A549 (cell line): ENCODE results near the gene MEF2B. TPM values are rescaled to one million over a fixed set of nuclear protein-coding genes. Genes with fewer than 3 reads are reported as not detected.

Experiments used
- ATAC-seq, 2 experiments: fragments of 200-7000 bp in 1 of 2; fragments of >200 bp in 1 of 2; cut with Nextera tagmentation in 1 of 2; cut with Tn5 transposase in 1 of 2; 3 replicates each; pipeline versions ENCODE4 v1.8.0 to v1.9.1; 2018 to 2020; ENCODE audit warnings: mild to moderate bottlenecking in 1 of 2, moderate library complexity in 1 of 2
- CTCF ChIA-PET: fragments of 300-600 bp; sonication (Branson Sonifier 250); formaldehyde crosslinking; extraction: SDS; loops from one replicate; lab custom pipeline; 2021; ENCODE audit warnings: antibody characterized with exemption, inconsistent platforms; lab: Yijun Ruan, JAX
- POLR2A ChIA-PET: fragments of 350-600 bp; formaldehyde crosslinking; extraction: SDS; loops from one replicate; lab custom pipeline; 2021; ENCODE audit warnings: antibody characterized with exemption, inconsistent platforms; lab: Yijun Ruan, JAX
- DNase-seq, 2 experiments: peaks; one replicate each; pipeline versions ENCODE4 v3.0.0 to v3.0.0-alpha.2; 2011 to 2016; ENCODE audit warnings: low read depth in 1 of 2, low spot score in 1 of 2
- FAIRE-seq: peaks from 2 replicates; lab custom pipeline; 2011; peaks lifted over from hg19 to GRCh38; lab: Jason Lieb, UNC
- H3K27ac ChIP-seq, 2 experiments: fragments of >200 bp; sonication (Bioruptor Twin); formaldehyde crosslinking; 3 replicates each; pipeline ENCODE4 v1.5.1; 2016 to 2017
- H3K4me1 ChIP-seq: fragments of >200 bp; sonication (Bioruptor Twin); formaldehyde crosslinking; 3 replicates; pipeline ENCODE4 v1.6.1; 2016
- H3K4me2 ChIP-seq: fragments of >200 bp; sonication (Bioruptor Twin); formaldehyde crosslinking; 3 replicates; pipeline ENCODE4 v1.6.1; 2016
- H3K4me3 ChIP-seq: fragments of >200 bp; sonication (Bioruptor Twin); formaldehyde crosslinking; 3 replicates; pipeline ENCODE4 v1.5.1; 2016
- H3K9me3 ChIP-seq: fragments of >200 bp; sonication (Bioruptor Twin); formaldehyde crosslinking; 3 replicates; pipeline ENCODE4 v1.6.1; 2016
- ATOH8 ChIP-seq: fragments of 250-450 bp; sonication (Bioruptor Pico); IDR thresholded peaks from 2 replicates; pipeline ENCODE4 v1.5.0; 2020; ENCODE audit warnings: low read depth, mild to moderate bottlenecking, moderate library complexity
- BHLHE40 ChIP-seq: IDR thresholded peaks from 2 replicates; pipeline ENCODE4 v1.6.1; 2012; ENCODE audit warnings: low read depth, low read length, inconsistent platforms
- CBX2 ChIP-seq: fragments of 200-600 bp; sonication (generic); IDR thresholded peaks from 2 replicates; pipeline ENCODE4 v1.6.1; 2016; ENCODE audit warnings: low read depth, mild to moderate bottlenecking, borderline replicate concordance
- CBX8 ChIP-seq: fragments of 200-600 bp; sonication (generic); IDR thresholded peaks from 2 replicates; pipeline ENCODE4 v1.6.1; 2016
- CEBPB ChIP-seq, 2 experiments: fragments of >200 bp in 1 of 2; sonication (Bioruptor Twin) in 1 of 2; formaldehyde crosslinking in 1 of 2; IDR thresholded peaks; 2 replicates each; pipeline ENCODE4 v1.6.1; 2012 to 2016
- CHD2 ChIP-seq: fragments of 150-350 bp; IDR thresholded peaks from 2 replicates; pipeline ENCODE4 v1.6.1; 2014; ENCODE audit warnings: low read length; ENCODE audit not compliant: partially characterized antibody
- EHMT2 ChIP-seq: fragments of 200-600 bp; sonication (generic); IDR thresholded peaks from 2 replicates; pipeline ENCODE4 v1.6.1; 2016; ENCODE audit warnings: antibody characterized with exemption, low read depth, mild to moderate bottlenecking, moderate library complexity
- FOSL2 ChIP-seq, 2 experiments: fragments of 450-650 bp in 1 of 2; fragments of >200 bp in 1 of 2; sonication (Bioruptor Twin) in 1 of 2; formaldehyde crosslinking; IDR thresholded peaks; 2 replicates each; pipeline versions ENCODE4 v1.5.0 to v1.6.1; 2016 to 2020; ENCODE audit warnings: mild to moderate bottlenecking in 1 of 2, moderate library complexity in 1 of 2
- HEYL ChIP-seq: fragments of 250-450 bp; sonication (Bioruptor Pico); IDR thresholded peaks from 2 replicates; pipeline ENCODE4 v1.8.0; 2021; ENCODE audit warnings: mild to moderate bottlenecking, moderate library complexity
- HOXB13 ChIP-seq: fragments of 250-450 bp; sonication (Bioruptor Pico); IDR thresholded peaks from 2 replicates; pipeline ENCODE4 v1.5.0; 2020; ENCODE audit warnings: low read depth, mild to moderate bottlenecking, moderate library complexity
- HOXB5 ChIP-seq: fragments of 250-450 bp; sonication (Bioruptor Pico); IDR thresholded peaks from 2 replicates; pipeline ENCODE4 v1.5.0; 2020; ENCODE audit warnings: mild to moderate bottlenecking, moderate library complexity
- MAFK ChIP-seq: fragments of 450-650 bp; IDR thresholded peaks from 2 replicates; pipeline ENCODE4 v1.6.1; 2014; ENCODE audit not compliant: partially characterized antibody
- MYC ChIP-seq: IDR thresholded peaks from 2 replicates; pipeline ENCODE4 v1.6.1; 2012; ENCODE audit warnings: mild to moderate bottlenecking, inconsistent platforms, low read length, improper control_type of control experiment, borderline replicate concordance
- PBX3 ChIP-seq: IDR thresholded peaks from 2 replicates; pipeline ENCODE4 v1.6.1; 2012
- PHF8 ChIP-seq: fragments of 200-600 bp; sonication (generic); IDR thresholded peaks from 2 replicates; pipeline ENCODE4 v1.6.1; 2016; ENCODE audit warnings: low read depth, mild to moderate bottlenecking, antibody characterized with exemption, moderate library complexity, borderline replicate concordance
- REST ChIP-seq: fragments of 200-600 bp; sonication (generic); IDR thresholded peaks from 2 replicates; pipeline ENCODE4 v1.6.1; 2016; ENCODE audit warnings: antibody characterized with exemption, mild to moderate bottlenecking, moderate library complexity
- RNF2 ChIP-seq: fragments of 200-600 bp; sonication (generic); IDR thresholded peaks from 2 replicates; pipeline ENCODE4 v1.6.1; 2016; ENCODE audit warnings: low read depth, mild to moderate bottlenecking, antibody characterized with exemption, moderate library complexity, borderline replicate concordance
- SMC3 ChIP-seq: fragments of >200 bp; sonication (Bioruptor Twin); formaldehyde crosslinking; IDR thresholded peaks from 3 replicates; pipeline ENCODE4 v1.6.1; 2018; ENCODE audit warnings: inconsistent platforms
- ZFP36 ChIP-seq: fragments of 450-650 bp; IDR thresholded peaks from 2 replicates; pipeline ENCODE4 v1.6.1; 2014; ENCODE audit warnings: borderline replicate concordance; ENCODE audit not compliant: partially characterized antibody
- ZNF302 ChIP-seq: fragments of 250-450 bp; sonication (Bioruptor Pico); IDR thresholded peaks from 2 replicates; pipeline ENCODE4 v1.9.0; 2021; ENCODE audit warnings: inconsistent platforms, mild to moderate bottlenecking, moderate library complexity
- WGBS: methylation state at CpG from one replicate; pipeline ENCODE4 v1.1.6; 2017; ENCODE audit errors: missing lambda C conversion rate; 5-methylcytosine and 5-hydroxymethylcytosine counted together
- polyA plus RNA-seq, 4 experiments: library from polyadenylated mRNA; depleted of rRNA in 3 of 4; stranded (reverse); fragments of >200 nt; fragmentation: RNase III in 1 of 4; extraction: RNeasy Plus Mini Kit Qiagen cat#74134 plus additional on column Dnase treatment in 1 of 4; gene quantifications; 2 replicates in 3 of 4; 3 replicates in 1 of 4; pipeline ENCODE4 v1.2.3, GENCODE V29; 2011 to 2017

MEF2B gene
- polyA plus RNA-seq, 2 of the 4 experiments (the other 2 are of a cell fraction): 0.10 to 0.13 TPM

GRCh38 chr19:19218911-19219310, 48.8 kb upstream of the MEF2B start (continued):
- TF ChIP-seq ATOH8 (CRISPR knock-in tag) (no peak), CEBPB (IDR thresholded peaks at IDR 0.05) (no peak)

- ATAC-seq (peak in 1 of 2 experiments; percentile 50; a peak in 2 of 6 replicates), DNase-seq (peak; percentile 21 to 78), FAIRE-seq (no peak)
- TF ChIP-seq CEBPB (IDR thresholded peaks at IDR 0.05): no peak
- TF ChIP-seq FOSL2 (IDR thresholded peaks at IDR 0.05): no peak
- TF ChIP-seq FOSL2 (CRISPR knock-in tag; IDR thresholded peaks at IDR 0.05): no peak
- no peak for TF ChIP-seq MYC
- TF ChIP-seq MAFK: peak; percentile 58
- TF ChIP-seq HOXB13 (CRISPR knock-in tag): no peak
- no peak for TF ChIP-seq PBX3
- Histone ChIP-seq H3K27ac (no peak overlapping the region), H3K9me3 (no peaks in the 10 kb centered on the region), H3K4me1 (no peaks in the 10 kb centered on the region), H3K4me2 (peak overlapping the region; percentile 28; the same call in 1 of the 3 replicates), H3K4me3 (no peak overlapping the region)
- 3% methylated on average over 4 of the region's 4 CpGs for WGBS
- ChIA-PET POLR2A (no interaction called here), CTCF (interaction anchor here (1.2 to 3.3 kb wide), 2 partner anchors 8 to 15 kb away, joined by 3 to 13 read pairs; no protein-coding TSS in a partner anchor)
These were observed 47.0 kb upstream of the MEF2B start for GRCh38 chr19:19217099-19217498.

- Histone ChIP-seq H3K4me3 (no peak overlapping the region), H3K4me2 (no peak overlapping the region), H3K9me3 (no peaks in the 10 kb centered on the region), H3K4me1 (no peaks in the 10 kb centered on the region), H3K27ac (no peak overlapping the region)
- FAIRE-seq (no peak), ATAC-seq (no peak), DNase-seq (no peak)
- ChIA-PET POLR2A (no interaction called here), CTCF (interaction anchor here (3.3 kb wide), 1 partner anchor 9 kb away, joined by 13 read pairs; no protein-coding TSS in a partner anchor)
- 36% methylated on average over 4 of the region's 4 CpGs for WGBS
- TF ChIP-seq CBX8: no peak
- TF ChIP-seq CHD2: no peak
- TF ChIP-seq BHLHE40: no peak
- no peak for TF ChIP-seq SMC3
- no peak for TF ChIP-seq HOXB5
- no peak for TF ChIP-seq HEYL (CRISPR knock-in tag)
- TF ChIP-seq PHF8: no peak
- no peak for TF ChIP-seq ZNF302 (CRISPR knock-in tag)
- TF ChIP-seq MYC: no peak
- TF ChIP-seq EHMT2: no peak
- TF ChIP-seq CBX2: no peak
These were observed 45.7 kb upstream of the MEF2B start for GRCh38 chr19:19215792-19216191.

GRCh38 chr19:19214892-19215291, 44.8 kb upstream of the MEF2B start:
- DNase-seq: no peak
- H3K4me1 ChIP-seq: no peaks in the 10 kb centered on the region
- ChIA-PET POLR2A (no interaction called here), CTCF (interaction anchor here (3.3 kb wide), 1 partner anchor 10 kb away, joined by 13 read pairs; no protein-coding TSS in a partner anchor)
- H3K9me3 ChIP-seq: no peaks in the 10 kb centered on the region
- FAIRE-seq: no peak
- no peak for TF ChIP-seq RNF2
- peak; percentile 52 for TF ChIP-seq ZFP36
- TF ChIP-seq REST: peak; percentile 93
- no peak overlapping the region for H3K4me3 ChIP-seq
- no peak overlapping the region for H3K4me2 ChIP-seq
- ATAC-seq: peak; percentile 51 to 71; a peak in 4 of 6 replicates
- H3K27ac ChIP-seq: no peak overlapping the region
- 0% methylated on average over 3 of the region's 8 CpGs for WGBS
